22Rv1 (cell line): Measurements from ENCODE around the gene LRRC4B.

Experiments used
- CTCF ChIP-seq: fragments of 450-650 bp; IDR thresholded peaks from 2 replicates; pipeline ENCODE4 v1.5.1; 2017; ENCODE audit warnings: mild to moderate bottlenecking
- ZFX ChIP-seq: fragments of 450-650 bp; IDR thresholded peaks from 2 replicates; pipeline ENCODE4 v1.6.1; 2017; ENCODE audit warnings: antibody characterized with exemption, borderline replicate concordance

GRCh38 chr19:50501186-50501567 is 67.1 kb downstream of the LRRC4B start:
- TF ChIP-seq CTCF (no peak), ZFX (no peak)
